ENCODE data around the gene ACOT8.

ACOT8 gene

GRCh38 chr20:45827030-45827652 is 30.1 kb downstream of the ACOT8 start, which contains the start of gene TNNC2:
Gene TNNC2, minus strand, starts transcription at chr20:45827312. Its CDS starts 64 bp downstream, at chr20:45827248.
- Histone ChIP-seq H3K27ac (ENCODE audit: low read length) (no peak within 1 kb of the TSS), H3K36me3 (replicated peaks; ENCODE audit: insufficient read depth, low read length) (no peaks in the 10 kb centered on the region), H3K27me3 (replicated peaks; ENCODE audit: insufficient read depth, low read length) (no peaks in the 10 kb centered on the region), H3K9ac (ENCODE audit: low read length) (no peak within 1 kb of the TSS), H4K20me1 (ENCODE audit: insufficient read depth, low read length) (no peaks in the 10 kb centered on the region), H3K4me1 (ENCODE audit: low read length) (no peaks in the 10 kb centered on the region), H3K4me3 (ENCODE audit: low read length) (no peak within 1 kb of the TSS), H3K79me2 (ENCODE audit: low read length) (no peaks in the 10 kb centered on the region), H2AFZ (ENCODE audit: low read length) (no peak within 1 kb of the TSS), H3F3A (ENCODE audit: insufficient read depth, low read length) (no peaks in the 10 kb centered on the region), H3K4me2 (ENCODE audit: low read depth, low read length) (no peak within 1 kb of the TSS), H3K9me2 (replicated peaks; ENCODE audit: insufficient read depth, low read length) (no peaks in the 10 kb centered on the region), H3K9me3 (replicated peaks; ENCODE audit: insufficient read depth, low read length) (no peaks in the 10 kb centered on the region)
- no peak for TF ChIP-seq CTCF (IDR thresholded peaks at IDR 0.05; ENCODE audit: low read length)
- no peak for TF ChIP-seq EZH2phosphoT487 (IDR thresholded peaks at IDR 0.05; ENCODE audit: low read length)
- no peak for DNase-seq

GRCh38 chr20:45826381-45827019 is 30.7 kb downstream of the ACOT8 start:
- no peak overlapping the region for H3K9ac ChIP-seq (ENCODE audit: low read length)
- no peaks in the 10 kb centered on the region for H3K27me3 ChIP-seq (replicated peaks; ENCODE audit: insufficient read depth, low read length)
- H3K4me2 ChIP-seq (ENCODE audit: low read depth, low read length), result no peak overlapping the region
- H4K20me1 ChIP-seq (ENCODE audit: insufficient read depth, low read length), result no peaks in the 10 kb centered on the region
- DNase-seq, result no peak
- H3K4me1 ChIP-seq (ENCODE audit: low read length), result no peaks in the 10 kb centered on the region
- no peak overlapping the region for H2AFZ ChIP-seq (ENCODE audit: low read length)
- no peak overlapping the region for H3K4me3 ChIP-seq (ENCODE audit: low read length)
- H3K79me2 ChIP-seq (ENCODE audit: low read length), result no peaks in the 10 kb centered on the region
- no peaks in the 10 kb centered on the region for H3K36me3 ChIP-seq (replicated peaks; ENCODE audit: insufficient read depth, low read length)
- no peaks in the 10 kb centered on the region for H3K9me2 ChIP-seq (replicated peaks; ENCODE audit: insufficient read depth, low read length)
- H3K27ac ChIP-seq (ENCODE audit: low read length), result no peak overlapping the region
- TF ChIP-seq EZH2 (optimal IDR thresholded peaks at IDR 0.05; ENCODE audit: low read depth, low read length) (no peak), EZH2phosphoT487 (IDR thresholded peaks at IDR 0.05; ENCODE audit: low read length) (no peak), CTCF (IDR thresholded peaks at IDR 0.05; ENCODE audit: low read length) (no peak)
- no peaks in the 10 kb centered on the region for H3K9me3 ChIP-seq (replicated peaks; ENCODE audit: insufficient read depth, low read length)
- no peaks in the 10 kb centered on the region for H3F3A ChIP-seq (ENCODE audit: insufficient read depth, low read length)

- H3K9me2 ChIP-seq (replicated peaks; ENCODE audit: insufficient read depth, low read length), result no peaks in the 10 kb centered on the region
- no peak overlapping the region for H3K27ac ChIP-seq (ENCODE audit: low read length)
- H3K9me3 ChIP-seq (replicated peaks; ENCODE audit: insufficient read depth, low read length), result no peaks in the 10 kb centered on the region
- H4K20me1 ChIP-seq (ENCODE audit: insufficient read depth, low read length), result no peaks in the 10 kb centered on the region
- no peak overlapping the region for H3K4me2 ChIP-seq (ENCODE audit: low read depth, low read length)
- DNase-seq, result no peak
- H2AFZ ChIP-seq (ENCODE audit: low read length), result no peak overlapping the region
- H3K79me2 ChIP-seq (ENCODE audit: low read length), result no peaks in the 10 kb centered on the region
- no peaks in the 10 kb centered on the region for H3K4me1 ChIP-seq (ENCODE audit: low read length)
- no peak for TF ChIP-seq CTCF (IDR thresholded peaks at IDR 0.05; ENCODE audit: low read length)
- no peak for TF ChIP-seq EZH2phosphoT487 (IDR thresholded peaks at IDR 0.05; ENCODE audit: low read length)
- no peak for TF ChIP-seq EZH2 (optimal IDR thresholded peaks at IDR 0.05; ENCODE audit: low read depth, low read length)
- no peaks in the 10 kb centered on the region for H3K36me3 ChIP-seq (replicated peaks; ENCODE audit: insufficient read depth, low read length)
- no peaks in the 10 kb centered on the region for H3K27me3 ChIP-seq (replicated peaks; ENCODE audit: insufficient read depth, low read length)
- no peak overlapping the region for H3K9ac ChIP-seq (ENCODE audit: low read length)
- H3F3A ChIP-seq (ENCODE audit: insufficient read depth, low read length), result 0 out of 2 replicates have a peak, but pooled peaks cover 2% of the 10 kb centered on the region
- H3K4me3 ChIP-seq (ENCODE audit: low read length), result no peak overlapping the region
Measured at GRCh38 chr20:45823949-45824835, 33.0 kb downstream of the ACOT8 start.

Data from MM.1S (cell line).